ENCODE data around the gene CYP20A1. TPM values are rescaled to one million over a fixed set of nuclear protein-coding genes. Genes with fewer than 3 reads are reported as not detected.
A peak's percentile ranks its signal among the peaks of the same experiment; 100 is the strongest.
"Not testable (repeated sequence)": the region's sequence is repeated elsewhere in the genome, so short reads cannot be mapped to it uniquely, and the experiment has no call there.

The CYP20A1 gene
- 10 to 100 TPM; 13.3 to 20.0 TPM for total RNA-seq

DNA sequence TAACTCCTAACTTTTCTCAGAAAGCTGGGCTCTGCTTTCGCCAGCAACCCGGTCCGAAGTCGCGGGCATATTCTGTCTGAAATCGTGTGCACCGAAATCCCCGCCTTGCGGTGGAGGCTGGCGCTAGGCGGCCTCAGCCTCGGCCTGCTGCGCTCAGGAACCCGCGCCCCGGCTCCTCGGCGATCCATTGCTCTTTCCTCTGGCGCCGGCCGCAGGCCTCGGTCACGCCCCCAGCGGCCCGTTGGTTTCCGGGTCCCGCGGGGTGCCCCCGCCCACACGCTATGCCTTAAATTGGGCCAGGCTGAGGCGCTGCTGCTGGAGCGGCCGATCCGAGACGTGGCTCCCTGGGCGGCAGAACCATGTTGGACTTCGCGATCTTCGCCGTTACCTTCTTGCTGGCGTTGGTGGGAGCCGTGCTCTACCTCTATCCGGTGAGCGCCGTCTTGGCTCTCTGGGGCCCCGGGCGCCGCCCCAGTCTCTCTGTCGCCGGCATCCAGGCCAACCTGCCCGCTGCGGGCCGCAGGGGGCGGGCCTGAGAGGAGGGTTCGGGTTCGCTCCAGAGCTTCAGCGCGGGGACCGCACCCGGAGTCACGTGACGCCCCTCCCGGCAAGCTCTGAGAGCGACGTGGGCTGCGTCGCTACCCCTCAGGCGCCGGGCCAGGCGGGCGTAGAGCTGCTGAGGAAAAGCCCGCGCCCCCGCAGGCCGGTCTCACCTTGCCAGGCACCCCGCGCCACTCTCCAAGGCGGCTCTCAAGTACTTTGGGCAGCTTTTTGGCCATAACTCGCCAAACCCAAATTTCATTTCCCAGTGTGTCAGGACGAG is at the start of gene CYP20A1:
CYP20A1 (plus strand) TSS at position 315 of the 823 bp plus-strand sequence; CDS start at position 360, 45 bp downstream.
- H3K27me3 ChIP-seq, result no peaks in the 10 kb centered on the region
- H3K4me1 ChIP-seq, result peaks cover 0 to 18% of the 10 kb centered on the region in 2 donors
- H3K4me3 ChIP-seq, result peak within 1 kb of the TSS; percentile 59 to 81
- H3K9me3 ChIP-seq, result no peaks in the 10 kb centered on the region
- peak; percentile 94 for DNase-seq (ENCODE audit: low spot score)
- H3K27ac ChIP-seq, result peak within 1 kb of the TSS; percentile 97 to 98
- peaks cover 7% of the 10 kb centered on the region for H3K36me3 ChIP-seq
- TF ChIP-seq CTCF (IDR thresholded peaks at IDR 0.05), result peak in 1 of 2 donors; percentile 63

DNA sequence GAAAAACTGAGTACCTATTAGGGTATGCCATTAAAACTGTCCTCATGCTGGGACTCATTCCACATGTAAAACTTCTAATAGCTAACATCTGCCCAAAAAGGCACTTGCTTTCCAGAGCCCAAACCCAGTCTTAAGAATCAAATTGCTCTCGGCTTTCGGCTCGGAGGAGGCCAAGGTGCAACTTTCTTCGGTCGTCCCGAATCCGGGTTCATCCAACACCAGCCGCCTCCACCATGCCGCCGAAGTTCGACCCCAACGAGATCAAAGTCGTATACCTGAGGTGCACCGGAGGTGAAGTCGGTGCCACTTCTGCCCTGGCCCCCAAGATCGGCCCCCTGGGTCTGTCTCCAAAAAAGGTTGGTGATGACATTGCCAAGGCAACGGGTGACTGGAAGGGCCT is 48.3 kb upstream of the CYP20A1 start:
- H3K27me3 ChIP-seq, result not testable (repeated sequence)

GRCh38 chr2:203191026-203191425 is 47.8 kb upstream of the CYP20A1 start:
- H3K4me3 ChIP-seq; H3K27ac ChIP-seq; H3K4me1 ChIP-seq; DNase-seq (ENCODE audit: low spot score); H3K9me3 ChIP-seq; H3K27me3 ChIP-seq: not testable (repeated sequence)
- peaks cover 51% of the 10 kb centered on the region for H3K36me3 ChIP-seq

More for the DNA sequence above, 48.3 kb upstream of the CYP20A1 start:
- not testable (repeated sequence) for H3K4me3 ChIP-seq; H3K4me1 ChIP-seq; DNase-seq (ENCODE audit: low spot score); H3K9me3 ChIP-seq; H3K27ac ChIP-seq
- peaks cover 56% of the 10 kb centered on the region for H3K36me3 ChIP-seq

DNA sequence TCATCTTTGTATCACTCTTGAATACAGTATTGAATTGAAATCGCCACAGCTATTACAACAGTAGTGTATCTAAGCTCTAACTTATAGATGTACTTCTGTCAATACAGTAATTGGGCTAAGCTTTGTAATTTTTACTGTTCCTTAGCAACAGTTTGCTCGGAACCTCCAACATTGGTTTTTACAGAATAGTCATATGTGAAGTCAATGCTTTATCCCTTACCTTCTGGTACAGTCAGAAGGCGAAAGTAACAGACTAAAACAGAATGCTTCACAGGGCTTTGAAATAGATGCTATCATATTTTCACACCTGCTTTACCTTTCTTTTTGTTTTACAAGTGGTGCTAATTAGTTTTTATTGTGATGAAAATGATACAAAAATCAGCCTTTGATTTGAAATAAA is 46.9 kb upstream of the CYP20A1 start:
- Histone ChIP-seq H3K27ac (no peak overlapping the region), H3K36me3 (peaks cover 42% of the 10 kb centered on the region), H3K27me3 (no peaks in the 10 kb centered on the region), H3K4me3 (no peak overlapping the region), H3K4me1 (no peaks in the 10 kb centered on the region), H3K9me3 (no peaks in the 10 kb centered on the region)
- DNase-seq (ENCODE audit: low spot score), result no peak
- TF ChIP-seq CTCF (IDR thresholded peaks at IDR 0.05), result no peak

GRCh38 chr2:203195331-203196036 is 43.3 kb upstream of the CYP20A1 start:
- Histone ChIP-seq H3K27ac (no peak overlapping the region), H3K4me3 (no peak overlapping the region), H3K36me3 (peaks cover 31% of the 10 kb centered on the region), H3K27me3 (no peaks in the 10 kb centered on the region), H3K9me3 (no peaks in the 10 kb centered on the region), H3K4me1 (no peaks in the 10 kb centered on the region)
- DNase-seq (ENCODE audit: low spot score), result no peak
- no peak for TF ChIP-seq CTCF (IDR thresholded peaks at IDR 0.05)

- Histone ChIP-seq H3K27ac (no peak overlapping the region), H3K27me3 (no peaks in the 10 kb centered on the region), H3K4me3 (no peak overlapping the region), H3K36me3 (peaks cover 26% of the 10 kb centered on the region), H3K4me1 (no peaks in the 10 kb centered on the region), H3K9me3 (no peaks in the 10 kb centered on the region)
- no peak for TF ChIP-seq CTCF (IDR thresholded peaks at IDR 0.05)
- no peak for DNase-seq (ENCODE audit: low spot score)
These were observed 38.0 kb upstream of the CYP20A1 start for GRCh38 chr2:203200866-203201265.

Measured in right atrium auricular region (tissue), 2 donors.